ENCODE measurements around the gene ILRUN. TPM values are rescaled to one million over a fixed set of nuclear protein-coding genes. Genes with fewer than 3 reads are reported as not detected.

The ILRUN gene
- total and polyA plus RNA-seq, 9 of the 15 experiments (the other 6 are each of a cell fraction or from before 2014, with no cell fraction given) = 24.9 to 78.9 (median 53.4) TPM

- Histone ChIP-seq H3K27ac (ENCODE audit: extremely low read depth, low read depth, low read length) (peak overlapping the region; percentile 83), H3K9me3 (replicated peaks; ENCODE audit: control insufficient read depth, insufficient read depth, low read depth, low read length) (no peaks in the 10 kb centered on the region), H3K4me2 (ENCODE audit: insufficient read depth, low read length) (peak overlapping the region; percentile 94), H3K36me3 (ENCODE audit: control insufficient read depth, insufficient read depth, low read length) (peaks cover 10% of the 10 kb centered on the region; the same call in 1 of the 3 replicates), H3K4me1 (replicated peaks in 1 of 2; ENCODE audit: control insufficient read depth in 2 of 2, insufficient read depth in 2 of 2, low read length in 2 of 2) (peaks cover 17 to 22% of the 10 kb centered on the region in 2 experiments; a peak in 4 of 5 replicates), H3K27me3 (ENCODE audit: control insufficient read depth in 2 of 2, insufficient read depth in 2 of 2, low read length in 2 of 2) (no peaks in the 10 kb centered on the region), H4K20me1 (replicated peaks; ENCODE audit: control insufficient read depth, insufficient read depth, low read length) (no peaks in the 10 kb centered on the region), H3K9me1 (ENCODE audit: control insufficient read depth, insufficient read depth, low read length) (no peaks in the 10 kb centered on the region), H2AFZ (ENCODE audit: low read depth, low read length) (peak overlapping the region; percentile 83), H3K4me3 (peak overlapping the region; percentile 47), H3K79me2 (ENCODE audit: control insufficient read depth, insufficient read depth, low read length) (peaks cover 45% of the 10 kb centered on the region), H3K9ac (ENCODE audit: insufficient read depth in 1 of 2, low read depth in 2 of 2, low read length in 2 of 2) (peak overlapping the region in 1 of 2 experiments; percentile 78; a peak in 2 of 4 replicates)
- TF ChIP-seq ZNF740 (CRISPR knock-in tag; IDR thresholded peaks at IDR 0.05) = no peak; the same call in 1 of the 2 replicates
- peak in 1 of 2 experiments; percentile 43; a peak in 2 of 4 replicates for TF ChIP-seq ZNF740 (tag; IDR thresholded peaks at IDR 0.05)
- no peak for TF ChIP-seq ZC3H11A (IDR thresholded peaks at IDR 0.05; ENCODE audit: low read depth, low read length)
- 0 out of 2 replicates have a peak, but pooled peaks have one; percentile 21 for TF ChIP-seq ZNF589 (CRISPR knock-in tag; IDR thresholded peaks at IDR 0.05; ENCODE audit: low read depth)
- no peak for TF ChIP-seq ZNF175 (CRISPR knock-in tag; IDR thresholded peaks at IDR 0.05; ENCODE audit: low read depth)
- TF ChIP-seq ZNF121 (CRISPR knock-in tag; conservative IDR thresholded peaks at IDR 0.05) = peak; percentile 61
- no peak for TF ChIP-seq GTF2B (IDR thresholded peaks at IDR 0.05; ENCODE audit: extremely low read depth, insufficient read length)
- 0 out of 2 replicates have a peak, but pooled peaks have one; percentile 5 for TF ChIP-seq FOXM1 (IDR thresholded peaks at IDR 0.05; ENCODE audit: low read depth)
- TF ChIP-seq FOXM1 (CRISPR knock-in tag; IDR thresholded peaks at IDR 0.05; ENCODE audit: low read depth) = no peak
- 0 out of 2 replicates have a peak, but pooled peaks have one; percentile 64 for TF ChIP-seq ATF6 (CRISPR knock-in tag; IDR thresholded peaks at IDR 0.05)
- no peak for TF ChIP-seq EWSR1 (IDR thresholded peaks at IDR 0.05; ENCODE audit: borderline replicate concordance, low read depth, partially characterized antibody)
- TF ChIP-seq SRSF1 (IDR thresholded peaks at IDR 0.05; ENCODE audit: low read depth, low read length) = no peak
- peak; percentile 23 for TF ChIP-seq RBM25 (IDR thresholded peaks at IDR 0.05; ENCODE audit: low read depth, low read length, severe bottlenecking)
- CTCF ChIA-PET (ENCODE audit: low intra/inter-chr PET ratio) = interaction anchor here (0.5 kb wide), 1 partner anchor 271 kb away, joined by 6 read pairs; no protein-coding TSS in a partner anchor
- POLR2A ChIA-PET = interaction anchor here (1.4 kb wide), 1 partner anchor 60 kb away, joined by 3 read pairs; the partner anchor contains the start of gene SNRPC
- FAIRE-seq (no peak), ATAC-seq (peak; percentile 16), DNase-seq (ENCODE audit: extremely low read depth in 1 of 4, low spot score in 3 of 4) (peak in 3 of 4 experiments; percentile 25 to 67 (median 63))
- WGBS (ENCODE audit: insufficient coverage, low coverage, missing lambda C conversion rate) = 0% methylated on average over 5 of the region's 5 CpGs
- no TSS peak for BruUV-seq (replicated peaks)
- in situ Hi-C loops (cut with MboI) (no loop called here), intact Hi-C loops (cut with micrococcal nuclease) (loop anchor here (2.0 to 5.0 kb wide), 3 partner anchors 59 to 95 kb away; partner anchors contain the start of genes BLTP3A and SNRPC)
Measured at GRCh38 chr6:34697544-34697836, 923 bp upstream of the ILRUN start.

All from K562 (cell line).